ENCODE measurements around the gene FBL. TPM values are rescaled to one million over a fixed set of nuclear protein-coding genes. Genes with fewer than 3 reads are reported as not detected.

The FBL gene
- polyA plus RNA-seq, 1 of the 3 experiments (the other 2 are of a cell fraction) = 371 TPM

- no peak for TF ChIP-seq NFIC (IDR thresholded peaks at IDR 0.05; ENCODE audit: borderline replicate concordance)
- TF ChIP-seq RAD21 (IDR thresholded peaks at IDR 0.05; ENCODE audit: low read length) = no peak
- no peak for TF ChIP-seq RFX5 (IDR thresholded peaks at IDR 0.05; ENCODE audit: low read length)
- TF ChIP-seq SMC3 (IDR thresholded peaks at IDR 0.05; ENCODE audit: low read depth, low read length) = no peak
- no peak for TF ChIP-seq REST (IDR thresholded peaks at IDR 0.05; ENCODE audit: low read depth, low read length)
- TF ChIP-seq FOSL2 (IDR thresholded peaks at IDR 0.05; ENCODE audit: borderline replicate concordance, low read depth) = no peak
- TF ChIP-seq GABPA (IDR thresholded peaks at IDR 0.05; ENCODE audit: low read depth) = no peak
- no peak for TF ChIP-seq YY1 (IDR thresholded peaks at IDR 0.05; ENCODE audit: low read depth)
- no peak for TF ChIP-seq ELF1 (IDR thresholded peaks at IDR 0.05)
- no peak for TF ChIP-seq JUND (IDR thresholded peaks at IDR 0.05)
- no peak for TF ChIP-seq ZBTB33 (IDR thresholded peaks at IDR 0.05; ENCODE audit: borderline replicate concordance, low read depth)
- TF ChIP-seq MAX (IDR thresholded peaks at IDR 0.05; ENCODE audit: low read depth) = no peak
- no peak for TF ChIP-seq RXRA (IDR thresholded peaks at IDR 0.05; ENCODE audit: borderline replicate concordance, low read depth)
- TF ChIP-seq IRF3 (IDR thresholded peaks at IDR 0.05; ENCODE audit: low read depth, low read length) = no peak
- TF ChIP-seq EZH2phosphoT487 (IDR thresholded peaks at IDR 0.05; ENCODE audit: borderline replicate concordance, low read depth) = no peak
- no peak for TF ChIP-seq POLR2AphosphoS5 (IDR thresholded peaks at IDR 0.05; ENCODE audit: low read depth, low read length)
- no peak for TF ChIP-seq FOXM1 (IDR thresholded peaks at IDR 0.05; ENCODE audit: low read depth)
- no peak for TF ChIP-seq RCOR1 (IDR thresholded peaks at IDR 0.05; ENCODE audit: low read length)
- TF ChIP-seq USF1 (IDR thresholded peaks at IDR 0.05; ENCODE audit: borderline replicate concordance, low read depth) = no peak
- H3K9me2 ChIP-seq = no peaks in the 10 kb centered on the region
- H3K4me2 ChIP-seq = peak overlapping the region; percentile 96
- no peaks in the 10 kb centered on the region for H3K9me3 ChIP-seq
- peak overlapping the region; percentile 65 for H3K9ac ChIP-seq
- peaks cover 0 to 11% of the 10 kb centered on the region in 2 experiments; a peak in 1 of 4 replicates for H3K4me1 ChIP-seq (ENCODE audit: control insufficient read depth in 1 of 2, insufficient read depth in 2 of 2, low read depth in 1 of 2, low read length in 1 of 2)
- H3K27me3 ChIP-seq (ENCODE audit: insufficient read depth) = no peaks in the 10 kb centered on the region
- WGBS (ENCODE audit: low lambda C conversion rate) = 29% methylated on average over 7 of the region's 7 CpGs
- peak overlapping the region; percentile 70; the same call in 1 of the 2 replicates for H2AFZ ChIP-seq (ENCODE audit: low read depth)
- no peaks in the 10 kb centered on the region for H3F3A ChIP-seq (replicated peaks; ENCODE audit: insufficient read depth)
- DNase-seq = peak; percentile 52
- H3K27ac ChIP-seq (ENCODE audit: low read depth in 2 of 2, low read length in 1 of 2) = peak overlapping the region in 1 of 2 experiments; percentile 70; a peak in 1 of 4 replicates
- ChIA-PET CTCF (interaction anchor here (1.5 to 1.8 kb wide), 2 partner anchors 18 to 31 kb away, joined by 5 to 6 read pairs; no protein-coding TSS in a partner anchor), POLR2A (interaction anchor here (2.3 kb wide), 1 partner anchor 10 kb away, joined by 9 read pairs; no protein-coding TSS in a partner anchor)
- no peaks in the 10 kb centered on the region for H4K20me1 ChIP-seq (ENCODE audit: insufficient read depth)
- H3K36me3 ChIP-seq (replicated peaks in 1 of 2; ENCODE audit: control insufficient read depth in 1 of 2, insufficient read depth in 2 of 2, low read length in 1 of 2) = peaks cover 14 to 20% of the 10 kb centered on the region in 2 experiments
- peaks cover 8% of the 10 kb centered on the region; the same call in 1 of the 2 replicates for H3K79me2 ChIP-seq (ENCODE audit: insufficient read depth)
- H3K4me3 ChIP-seq (ENCODE audit: low read depth in 2 of 2, low read length in 1 of 2) = peak overlapping the region; percentile 81 to 86
Observed at GRCh38 chr19:39823686-39824085, 22.5 kb downstream of the FBL start.
